Prostate gland (tissue), 2 donors: ENCODE data around the gene ZNF677.
"Not testable (repeated sequence)": the region's sequence is repeated elsewhere in the genome, so short reads cannot be mapped to it uniquely, and the experiment has no call there.

Source experiments
- CTCF ChIP-seq, 4 experiments: fragments of 200-600 bp in 2 of 4; fragments of 450-650 bp in 2 of 4; sonication (generic) in 2 of 4; IDR thresholded peaks; 1 replicate in 3 of 4; 2 replicates in 1 of 4; pipeline ENCODE4 v1.5.1; 2016 to 2019; ENCODE audit warnings: antibody characterized with exemption in 4 of 4, mild to moderate bottlenecking in 2 of 4, moderate library complexity in 2 of 4
- POLR2A ChIP-seq: fragments of 450-650 bp; IDR thresholded peaks from one replicate; pipeline ENCODE4 v1.6.1; 2016; ENCODE audit warnings: antibody characterized with exemption, mild to moderate bottlenecking

GRCh38 chr19:53222716-53223115 is 32.0 kb downstream of the ZNF677 start:
- TF ChIP-seq POLR2A; CTCF (IDR thresholded peaks at IDR 0.05): not testable (repeated sequence)
